ENCODE results near the gene CHERP. TPM values are rescaled to one million over a fixed set of nuclear protein-coding genes. Genes with fewer than 3 reads are reported as not detected.

The CHERP gene
- polyA plus RNA-seq, 2 of the 4 experiments (the other 2 are of a cell fraction) = 4.4 to 24.4 TPM

DNA sequence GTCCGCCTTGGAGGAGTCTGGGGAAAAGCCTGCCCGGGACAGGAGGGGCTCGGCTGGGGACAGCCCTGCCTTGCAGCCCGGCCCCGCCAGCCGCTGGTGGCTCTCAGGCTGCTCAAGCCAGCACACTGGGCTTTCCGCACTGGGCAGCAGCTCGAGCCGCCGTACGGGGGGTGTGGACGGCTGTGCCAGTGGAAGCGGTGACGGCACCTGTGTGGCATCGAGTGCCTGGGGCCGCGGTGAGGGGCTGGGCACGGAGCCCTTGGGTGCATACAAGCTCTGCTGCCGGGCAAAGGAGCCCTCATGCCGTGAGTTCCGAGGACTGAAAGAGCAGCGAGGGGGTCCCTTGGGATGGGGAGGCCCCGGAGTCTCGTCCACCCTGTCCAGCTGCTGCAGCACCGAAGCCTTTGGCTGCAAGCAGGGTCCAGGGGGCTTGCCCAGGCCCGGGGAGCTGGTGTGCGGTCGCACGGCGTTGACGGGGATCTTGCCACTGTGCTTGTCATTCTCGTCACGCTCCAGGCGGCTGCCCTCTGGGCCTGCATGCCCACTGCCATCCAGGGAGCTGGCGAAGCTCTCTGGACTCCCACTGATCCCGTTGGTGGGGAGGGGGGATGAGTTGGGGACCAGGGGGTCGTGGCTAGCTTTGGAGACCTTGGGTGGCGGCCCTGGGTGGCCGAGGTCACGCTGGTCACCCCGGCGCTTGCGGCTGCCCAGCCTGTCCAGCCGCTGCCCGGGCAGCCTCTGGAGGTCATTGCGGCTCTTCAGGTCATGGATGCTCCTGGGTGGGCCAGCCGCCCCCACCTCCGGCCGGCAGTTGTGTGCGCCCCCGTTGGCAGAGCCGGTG is 34.7 kb upstream of the CHERP start:
- ChIA-PET POLR2A (no interaction called here), CTCF (no interaction called here)
- FAIRE-seq = no peak
- DNase-seq (ENCODE audit: low read depth in 1 of 2, low spot score in 1 of 2) = no peak
- ATAC-seq = no peak
- H3K27ac ChIP-seq = no peak overlapping the region
- no peak overlapping the region for H3K4me3 ChIP-seq
- peaks cover 12% of the 10 kb centered on the region for H3K4me1 ChIP-seq
- TF ChIP-seq CEBPB (IDR thresholded peaks at IDR 0.05) = no peak
- TF ChIP-seq JUNB (IDR thresholded peaks at IDR 0.05) = no peak
- TF ChIP-seq EHMT2 (IDR thresholded peaks at IDR 0.05; ENCODE audit: low read depth) = no peak
- TF ChIP-seq HOXA7 (CRISPR knock-in tag; IDR thresholded peaks at IDR 0.05) = no peak
- no peak for TF ChIP-seq HOXB5 (CRISPR knock-in tag; IDR thresholded peaks at IDR 0.05)
- TF ChIP-seq FOXS1 (CRISPR knock-in tag; IDR thresholded peaks at IDR 0.05) = no peak
- TF ChIP-seq PBX3 (IDR thresholded peaks at IDR 0.05) = no peak
- TF ChIP-seq CHD4 (IDR thresholded peaks at IDR 0.05; ENCODE audit: borderline replicate concordance) = no peak
- no peak for TF ChIP-seq ESRRA (IDR thresholded peaks at IDR 0.05; ENCODE audit: borderline replicate concordance, low read length)
- no peak for TF ChIP-seq EP300 (IDR thresholded peaks at IDR 0.05)
- TF ChIP-seq NPAS2 (CRISPR knock-in tag; IDR thresholded peaks at IDR 0.05; ENCODE audit: borderline replicate concordance) = no peak
- no peak for TF ChIP-seq NR3C1 (IDR thresholded peaks at IDR 0.05)
- H3K9me3 ChIP-seq = no peaks in the 10 kb centered on the region
- WGBS (ENCODE audit: missing lambda C conversion rate) = 96% methylated on average over 14 of the region's 52 CpGs
- H3K4me2 ChIP-seq = no peak overlapping the region

- no peak overlapping the region for H3K27ac ChIP-seq
- WGBS (ENCODE audit: missing lambda C conversion rate) = 89% methylated on average over 24 of the region's 48 CpGs
- peaks cover 12% of the 10 kb centered on the region; the same call in 2 of the 3 replicates for H3K4me1 ChIP-seq
- DNase-seq (ENCODE audit: low read depth in 1 of 2, low spot score in 1 of 2) = no peak
- no peak for FAIRE-seq
- H3K4me3 ChIP-seq = no peak overlapping the region
- no peak for ATAC-seq
- no peak overlapping the region for H3K4me2 ChIP-seq
- ChIA-PET POLR2A (no interaction called here), CTCF (no interaction called here)
- TF ChIP-seq NFE2L2 (conservative IDR thresholded peaks at IDR 0.05; ENCODE audit: low read length) = no peak
- TF ChIP-seq HOXA7 (CRISPR knock-in tag; IDR thresholded peaks at IDR 0.05) = no peak
- TF ChIP-seq JUNB (IDR thresholded peaks at IDR 0.05) = no peak
- no peak for TF ChIP-seq SMC3 (IDR thresholded peaks at IDR 0.05)
- no peak for TF ChIP-seq ZFP36 (IDR thresholded peaks at IDR 0.05; ENCODE audit: borderline replicate concordance, partially characterized antibody)
- TF ChIP-seq, protein P1, sequence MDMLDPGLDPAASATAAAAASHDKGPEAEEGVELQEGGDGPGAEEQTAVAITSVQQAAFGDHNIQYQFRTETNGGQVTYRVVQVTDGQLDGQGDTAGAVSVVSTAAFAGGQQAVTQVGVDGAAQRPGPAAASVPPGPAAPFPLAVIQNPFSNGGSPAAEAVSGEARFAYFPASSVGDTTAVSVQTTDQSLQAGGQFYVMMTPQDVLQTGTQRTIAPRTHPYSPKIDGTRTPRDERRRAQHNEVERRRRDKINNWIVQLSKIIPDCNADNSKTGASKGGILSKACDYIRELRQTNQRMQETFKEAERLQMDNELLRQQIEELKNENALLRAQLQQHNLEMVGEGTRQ (IDR thresholded peaks at IDR 0.05) = no peak
- TF ChIP-seq TFCP2L1 (CRISPR knock-in tag; IDR thresholded peaks at IDR 0.05) = no peak
- no peak for TF ChIP-seq PHF8 (IDR thresholded peaks at IDR 0.05; ENCODE audit: borderline replicate concordance, low read depth)
- TF ChIP-seq RCOR1 (IDR thresholded peaks at IDR 0.05; ENCODE audit: low read depth, low read length) = no peak
- no peak for TF ChIP-seq FOSB (CRISPR knock-in tag; IDR thresholded peaks at IDR 0.05)
- TF ChIP-seq MAFK (IDR thresholded peaks at IDR 0.05; ENCODE audit: partially characterized antibody) = no peak
- no peak for TF ChIP-seq RAD21 (conservative IDR thresholded peaks at IDR 0.05 in 1 of 2, IDR thresholded peaks at IDR 0.05 in 1 of 2)
- no peak for TF ChIP-seq FOXS1 (CRISPR knock-in tag; IDR thresholded peaks at IDR 0.05)
- TF ChIP-seq ELK1 (IDR thresholded peaks at IDR 0.05; ENCODE audit: low read depth, low read length) = no peak
- no peak for TF ChIP-seq HOXB13 (CRISPR knock-in tag; IDR thresholded peaks at IDR 0.05; ENCODE audit: low read depth)
- no peak for TF ChIP-seq HOXB5 (CRISPR knock-in tag; IDR thresholded peaks at IDR 0.05)
- no peak for TF ChIP-seq EHF (CRISPR knock-in tag; IDR thresholded peaks at IDR 0.05)
- TF ChIP-seq HMGXB4 (CRISPR knock-in tag; IDR thresholded peaks at IDR 0.05; ENCODE audit: borderline replicate concordance) = no peak
- TF ChIP-seq EP300 (IDR thresholded peaks at IDR 0.05) = no peak
- TF ChIP-seq PBX3 (IDR thresholded peaks at IDR 0.05) = no peak
- no peaks in the 10 kb centered on the region for H3K9me3 ChIP-seq
Measured at GRCh38 chr19:16575861-16576689, 33.8 kb upstream of the CHERP start.
